SU-DHL-6 (cell line): ENCODE results near the gene DACT1.

Experiments used
- H2AFZ ChIP-seq: fragments of 200-600 bp; sonication (generic); 2 replicates; pipeline ENCODE4 v1.6.1; 2014; ENCODE audit warnings: low read depth, mild to moderate bottlenecking, moderate library complexity, mixed read lengths, antibody characterized with exemption, low read length; ENCODE audit not compliant: severe bottlenecking
- H3F3A ChIP-seq: fragments of 200-600 bp; shearing (Covaris generic); 2 replicates; pipeline ENCODE4 v1.6.0; 2016; ENCODE audit warnings: antibody characterized with exemption, mild to moderate bottlenecking; ENCODE audit not compliant: insufficient read depth
- H3K27ac ChIP-seq: fragments of 200-600 bp; sonication (generic); 2 replicates; pipeline ENCODE4 v1.5.1; 2016; ENCODE audit warnings: low read depth, mild to moderate bottlenecking, low read length, moderate library complexity, mixed read lengths
- H3K27me3 ChIP-seq: fragments of 200-600 bp; sonication (generic), shearing (Covaris generic); 2 replicates; pipeline ENCODE4 v1.6.0; 2014; ENCODE audit warnings: mild to moderate bottlenecking, low read length
- H3K36me3 ChIP-seq: fragments of 200-600 bp; sonication (generic); 2 replicates; pipeline ENCODE4 v1.6.1; 2014; ENCODE audit warnings: mild to moderate bottlenecking, low read length, mixed read lengths
- H3K4me2 ChIP-seq: fragments of 300-600, 200-600 bp; shearing (Covaris generic), sonication (generic); 2 replicates; pipeline ENCODE4 v1.6.0; 2014; ENCODE audit warnings: low read length, low read depth, mild to moderate bottlenecking; ENCODE audit not compliant: poor library complexity, severe bottlenecking
- H3K4me3 ChIP-seq: fragments of 200-600 bp; sonication (generic); 2 replicates; pipeline ENCODE4 v1.5.1; 2014; ENCODE audit warnings: antibody characterized with exemption, low read length, mild to moderate bottlenecking, mixed read lengths; ENCODE audit not compliant: insufficient read depth, poor library complexity, severe bottlenecking
- H3K79me2 ChIP-seq: fragments of 200-600 bp; sonication (generic); 2 replicates; pipeline ENCODE4 v1.6.1; 2014; ENCODE audit warnings: mild to moderate bottlenecking, low read length, moderate library complexity; ENCODE audit not compliant: insufficient read depth
- H3K9ac ChIP-seq: fragments of 200-600 bp; sonication (generic); 2 replicates; pipeline ENCODE4 v1.7.0; 2014; ENCODE audit warnings: mild to moderate bottlenecking, low read length
- H3K9me2 ChIP-seq: fragments of 200-600 bp; sonication (generic); replicated peaks from 2 replicates; pipeline ENCODE4 v1.6.1; 2014; ENCODE audit warnings: low read length; ENCODE audit not compliant: insufficient read depth
- H3K9me3 ChIP-seq: fragments of 200-600 bp; sonication (generic); 2 replicates; pipeline ENCODE4 v1.6.1; 2014; ENCODE audit warnings: low read length, mixed read lengths; ENCODE audit not compliant: insufficient read depth
- H4K20me1 ChIP-seq: fragments of 200-600 bp; sonication (generic); 2 replicates; pipeline ENCODE4 v1.6.1; 2014; ENCODE audit warnings: low read depth, mild to moderate bottlenecking, antibody characterized with exemption, low read length, moderate library complexity, mixed read lengths
- CTCF ChIP-seq: fragments of 200-600 bp; sonication (generic); IDR thresholded peaks from one replicate; pipeline ENCODE4 v1.5.1; 2017; ENCODE audit warnings: antibody characterized with exemption, mild to moderate bottlenecking, low read length, moderate library complexity; ENCODE audit not compliant: insufficient read depth, poor library complexity, severe bottlenecking
- EZH2phosphoT487 ChIP-seq: fragments of 200-600 bp; sonication (generic), shearing (Covaris generic); conservative IDR thresholded peaks from 2 replicates; pipeline ENCODE4 v1.6.1; 2018; ENCODE audit warnings: mild to moderate bottlenecking, antibody characterized with exemption, low read length, moderate library complexity, mixed read lengths

The DACT1 gene

GRCh38 chr14:58668848-58669480 lies 31.2 kb downstream of the DACT1 start:
- Histone ChIP-seq H3K27ac (no peak overlapping the region), H3K36me3 (no peaks in the 10 kb centered on the region), H3K9ac (no peak overlapping the region), H4K20me1 (no peaks in the 10 kb centered on the region), H2AFZ (no peak overlapping the region), H3K79me2 (no peaks in the 10 kb centered on the region), H3K9me2 (no peaks in the 10 kb centered on the region), H3F3A (no peaks in the 10 kb centered on the region), H3K9me3 (no peaks in the 10 kb centered on the region), H3K4me2 (no peak overlapping the region), H3K27me3 (no peaks in the 10 kb centered on the region), H3K4me3 (no peak overlapping the region)
- TF ChIP-seq EZH2phosphoT487 (no peak), CTCF (no peak)

GRCh38 chr14:58669556-58670200 lies 31.9 kb downstream of the DACT1 start:
- Histone ChIP-seq H3K9me2 (no peaks in the 10 kb centered on the region), H3K4me3 (no peak overlapping the region), H3K27ac (no peak overlapping the region), H2AFZ (no peak overlapping the region), H3F3A (no peaks in the 10 kb centered on the region), H3K9me3 (no peaks in the 10 kb centered on the region), H3K4me2 (no peak overlapping the region), H3K36me3 (no peaks in the 10 kb centered on the region), H4K20me1 (no peaks in the 10 kb centered on the region), H3K79me2 (no peaks in the 10 kb centered on the region), H3K27me3 (no peaks in the 10 kb centered on the region), H3K9ac (no peak overlapping the region)
- TF ChIP-seq CTCF: no peak
- no peak for TF ChIP-seq EZH2phosphoT487

GRCh38 chr14:58671024-58671423 lies 33.3 kb downstream of the DACT1 start:
- Histone ChIP-seq H3K27ac (no peak overlapping the region), H4K20me1 (no peaks in the 10 kb centered on the region), H3K27me3 (no peaks in the 10 kb centered on the region), H3K9me2 (no peaks in the 10 kb centered on the region), H3K9ac (no peak overlapping the region), H3K79me2 (no peaks in the 10 kb centered on the region), H3K36me3 (no peaks in the 10 kb centered on the region), H3F3A (no peaks in the 10 kb centered on the region), H3K4me3 (no peak overlapping the region), H3K9me3 (no peaks in the 10 kb centered on the region), H2AFZ (no peak overlapping the region), H3K4me2 (no peak overlapping the region)
- no peak for TF ChIP-seq CTCF
- TF ChIP-seq EZH2phosphoT487: no peak
